GM18909 (cell line): ENCODE data around the gene C1QC.

Source experiments
- ATAC-seq: cut with Tn5 transposase; IDR thresholded peaks from one replicate; pipeline ENCODE4 v1.9.1; 2021; ENCODE audit warnings: mild to moderate bottlenecking; ENCODE audit not compliant: unreplicated experiment, poor library complexity

Gene C1QC

GRCh38 chr1:22618056-22618455 lies 25.4 kb upstream of the C1QC start:
- ATAC-seq, result no peak

- no peak for ATAC-seq
Observed at GRCh38 chr1:22619252-22619651, 24.2 kb upstream of the C1QC start.

GRCh38 chr1:22619798-22620197 lies 23.6 kb upstream of the C1QC start:
- no peak for ATAC-seq

- ATAC-seq, result no peak
Observed at GRCh38 chr1:22621761-22622160, 21.7 kb upstream of the C1QC start.

- no peak for ATAC-seq
Observed at GRCh38 chr1:22625262-22625925, 18.0 kb upstream of the C1QC start.

- no peak for ATAC-seq
Observed at GRCh38 chr1:22626237-22627157, 16.9 kb upstream of the C1QC start.

GRCh38 chr1:22627331-22627730 lies 16.1 kb upstream of the C1QC start:
- ATAC-seq, result no peak

- no peak for ATAC-seq
Observed at GRCh38 chr1:22628698-22629444, 14.6 kb upstream of the C1QC start.

- ATAC-seq, result no peak
Observed at GRCh38 chr1:22629886-22630285, 13.5 kb upstream of the C1QC start.

- ATAC-seq, result no peak
Observed at GRCh38 chr1:22633697-22634463, 9.6 kb upstream of the C1QC start.

GRCh38 chr1:22635436-22635835 lies 8.0 kb upstream of the C1QC start:
- no peak for ATAC-seq

- no peak for ATAC-seq
Observed at GRCh38 chr1:22636353-22636752, 7.1 kb upstream of the C1QC start, which contains the start of gene C1QA. TSS of gene C1QA (plus strand) at chr1:22636628. CDS start at chr1:22637617, 989 bp downstream.

GRCh38 chr1:22636927-22637326 lies 6.5 kb upstream of the C1QC start:
- ATAC-seq, result no peak

- ATAC-seq, result no peak
Observed at GRCh38 chr1:22637907-22638445, 5.5 kb upstream of the C1QC start.

GRCh38 chr1:22638476-22639234 lies 4.8 kb upstream of the C1QC start:
- ATAC-seq, result no peak

- no peak for ATAC-seq
Observed at GRCh38 chr1:22639286-22639685, 4.1 kb upstream of the C1QC start.

- ATAC-seq, result no peak
Observed at GRCh38 chr1:22641247-22641646, 2.2 kb upstream of the C1QC start.

- ATAC-seq, result no peak
Observed at GRCh38 chr1:22641906-22642636, 1.4 kb upstream of the C1QC start.
